Keratinocyte (primary cell): ENCODE measurements around the gene ZNF804B.

Experiments
- CTCF ChIP-seq, 3 experiments: IDR thresholded peaks in 1 of 3; conservative IDR thresholded peaks in 1 of 3; optimal IDR thresholded peaks in 1 of 3; 2 replicates in 2 of 3; 3 replicates in 1 of 3; pipeline versions ENCODE3 to v1.5.1; 2011; ENCODE audit warnings: low read length in 3 of 3, mild to moderate bottlenecking in 3 of 3, moderate library complexity in 2 of 3, control low read depth in 1 of 3, inconsistent platforms in 1 of 3; ENCODE audit not compliant: insufficient read depth in 2 of 3; ENCODE audit errors: extremely low read depth in 1 of 3
- EZH2 ChIP-seq: IDR thresholded peaks from one replicate; pipeline ENCODE4 v1.6.1; 2012; ENCODE audit warnings: inconsistent platforms, mild to moderate bottlenecking, low read length, moderate library complexity

GRCh38 chr7:88859288-88859687, 99.8 kb downstream of the ZNF804B start:
- no peak for TF ChIP-seq CTCF (optimal IDR thresholded peaks at IDR 0.05 in 1 of 3, IDR thresholded peaks at IDR 0.05 in 1 of 3, conservative IDR thresholded peaks at IDR 0.05 in 1 of 3; ENCODE audit: extremely low read depth in 1 of 3, insufficient read depth in 2 of 3, low read length in 3 of 3)
- TF ChIP-seq EZH2 = no peak
